Sigmoid colon (tissue), 4 donors: ENCODE data around the gene UQCC2.

Experiments used
- CTCF ChIP-seq, 4 experiments: fragments of 450-650 bp in 3 of 4; fragments of 200-600 bp in 1 of 4; IDR thresholded peaks; one replicate each; pipeline ENCODE4 v1.5.1; 2016 to 2019; ENCODE audit warnings: antibody characterized with exemption in 4 of 4, mild to moderate bottlenecking in 3 of 4, moderate library complexity in 2 of 4
- POLR2A ChIP-seq, 2 donors: fragments of 450-650 bp; IDR thresholded peaks; one replicate each; pipeline ENCODE4 v1.6.1; 2016; ENCODE audit warnings: antibody characterized with exemption in 2 of 2, mild to moderate bottlenecking in 2 of 2, moderate library complexity in 2 of 2
- POLR2AphosphoS5 ChIP-seq, 4 donors: sonication (generic); formaldehyde crosslinking; IDR thresholded peaks; one replicate each; pipeline ENCODE4 v1.6.1; 2017; ENCODE audit warnings: antibody characterized with exemption in 4 of 4

GRCh38 chr6:33724102-33725023 is 12.9 kb upstream of the UQCC2 start:
- TF ChIP-seq CTCF (IDR thresholded peaks at IDR 0.05) (no peak), POLR2A (IDR thresholded peaks at IDR 0.05) (no peak), POLR2AphosphoS5 (IDR thresholded peaks at IDR 0.05) (no peak)
